K562 (cell line): ENCODE data around the gene TIMM17B.

Experiments
- ARHGAP35 ChIP-seq: fragments of 450-650 bp; IDR thresholded peaks from 2 replicates; pipeline ENCODE4 v1.6.1; 2018; ENCODE audit not compliant: partially characterized antibody
- CSDE1 ChIP-seq, 2 experiments: fragments of 450-650 bp; IDR thresholded peaks; 2 replicates each; pipeline ENCODE4 v1.6.1; 2016; ENCODE audit warnings: mild to moderate bottlenecking in 1 of 2
- MYC ChIP-seq, 2 experiments: fragments of 250-450 bp in 1 of 2; sonication (Bioruptor Pico) in 1 of 2; IDR thresholded peaks; 2 replicates each; pipeline versions ENCODE4 v1.5.1 to v1.6.1; 2012 to 2021; ENCODE audit warnings: low read depth in 2 of 2, borderline replicate concordance in 1 of 2, improper control_type of control experiment in 1 of 2, low read length in 1 of 2, mild to moderate bottlenecking in 1 of 2, moderate library complexity in 1 of 2
- POLR2AphosphoS5 ChIP-seq: IDR thresholded peaks from 2 replicates; pipeline ENCODE4 v1.6.1; 2011; ENCODE audit warnings: mild to moderate bottlenecking, low read depth, low read length, moderate library complexity; ENCODE audit not compliant: control insufficient read depth, insufficient read depth
- SMARCB1 ChIP-seq: IDR thresholded peaks from 2 replicates; pipeline ENCODE4 v1.6.1; 2011; ENCODE audit warnings: improper control_type of control experiment, low read depth; ENCODE audit not compliant: insufficient read length
- TCF7L2 ChIP-seq: fragments of 150-350 bp; IDR thresholded peaks from 2 replicates; pipeline ENCODE4 v1.6.1; 2016; ENCODE audit warnings: low read depth, mild to moderate bottlenecking, low read length, moderate library complexity
- ZBTB1 ChIP-seq: sonication (generic); formaldehyde crosslinking; IDR thresholded peaks from 2 replicates; pipeline ENCODE4 v1.8.1; 2023; ENCODE audit warnings: missing genetic modification reagents, low read depth, mild to moderate bottlenecking, borderline replicate concordance
- ZFX ChIP-seq: sonication (generic); formaldehyde crosslinking; IDR thresholded peaks from 2 replicates; pipeline ENCODE4 v1.8.0; 2022; ENCODE audit warnings: mild to moderate bottlenecking, missing genetic modification reagents, moderate library complexity
- ZKSCAN3 ChIP-seq: fragments of 250-450 bp; sonication (Bioruptor Pico); IDR thresholded peaks from 2 replicates; pipeline ENCODE4 v1.4.0; 2020
- TF ChIP-seq, protein P1 (sequence below): sonication (generic); formaldehyde crosslinking; IDR thresholded peaks from 2 replicates; pipeline ENCODE4 v1.9.0; 2022; ENCODE audit warnings: mild to moderate bottlenecking, missing genetic modification reagents
- TF ChIP-seq, protein P2 (sequence below): fragments of 250-450 bp; sonication (Bioruptor Pico); IDR thresholded peaks from 2 replicates; pipeline ENCODE4 v1.4.0; 2020; ENCODE audit warnings: mild to moderate bottlenecking

DNA sequence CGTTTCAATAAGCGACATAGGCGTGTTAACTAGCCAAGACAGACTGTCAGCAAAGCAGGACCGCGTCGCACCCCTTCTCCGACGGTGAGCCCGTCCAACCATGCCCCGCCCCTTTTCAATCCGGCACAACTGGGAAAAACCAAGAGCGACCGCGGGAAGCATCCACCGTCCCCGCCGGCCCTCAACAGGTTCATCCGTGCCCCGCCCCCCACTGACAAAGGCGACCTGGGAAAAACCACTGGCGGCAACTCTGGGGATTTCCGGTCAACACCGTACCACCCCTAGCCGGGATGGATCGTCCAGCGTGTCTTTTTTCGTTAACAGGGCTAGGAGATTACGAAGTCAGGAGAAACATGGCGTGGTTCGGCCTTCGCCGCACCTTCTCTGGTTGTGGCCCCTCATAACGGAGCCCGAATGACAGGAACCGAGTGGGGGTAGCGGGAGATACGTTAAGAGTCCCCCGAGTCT lies 377 bp downstream of the TIMM17B start:
- TF ChIP-seq ZBTB1 (CRISPR knock-in tag) = no peak
- no peak for TF ChIP-seq ZFX (CRISPR knock-in tag)
- no peak for TF ChIP-seq ZKSCAN3
- TF ChIP-seq ARHGAP35 = no peak
- TF ChIP-seq MYC (IDR thresholded peaks at IDR 0.05; ENCODE audit: low read depth, low read length) = no peak
- TF ChIP-seq MYC (CRISPR knock-in tag; IDR thresholded peaks at IDR 0.05; ENCODE audit: borderline replicate concordance, low read depth) = no peak
- TF ChIP-seq TCF7L2 = peak; percentile 84
- TF ChIP-seq CSDE1 (IDR thresholded peaks at IDR 0.05) = no peak
- no peak for TF ChIP-seq SMARCB1
- TF ChIP-seq, protein P1, sequence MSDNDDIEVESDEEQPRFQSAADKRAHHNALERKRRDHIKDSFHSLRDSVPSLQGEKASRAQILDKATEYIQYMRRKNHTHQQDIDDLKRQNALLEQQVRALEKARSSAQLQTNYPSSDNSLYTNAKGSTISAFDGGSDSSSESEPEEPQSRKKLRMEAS (CRISPR knock-in tag) = no peak
- TF ChIP-seq, protein P2, sequence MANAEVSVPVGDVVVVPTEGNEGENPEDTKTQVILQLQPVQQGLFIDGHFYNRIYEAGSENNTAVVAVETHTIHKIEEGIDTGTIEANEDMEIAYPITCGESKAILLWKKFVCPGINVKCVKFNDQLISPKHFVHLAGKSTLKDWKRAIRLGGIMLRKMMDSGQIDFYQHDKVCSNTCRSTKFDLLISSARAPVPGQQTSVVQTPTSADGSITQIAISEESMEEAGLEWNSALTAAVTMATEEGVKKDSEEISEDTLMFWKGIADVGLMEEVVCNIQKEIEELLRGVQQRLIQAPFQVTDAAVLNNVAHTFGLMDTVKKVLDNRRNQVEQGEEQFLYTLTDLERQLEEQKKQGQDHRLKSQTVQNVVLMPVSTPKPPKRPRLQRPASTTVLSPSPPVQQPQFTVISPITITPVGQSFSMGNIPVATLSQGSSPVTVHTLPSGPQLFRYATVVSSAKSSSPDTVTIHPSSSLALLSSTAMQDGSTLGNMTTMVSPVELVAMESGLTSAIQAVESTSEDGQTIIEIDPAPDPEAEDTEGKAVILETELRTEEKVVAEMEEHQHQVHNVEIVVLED (CRISPR knock-in tag) = no peak
- TF ChIP-seq POLR2AphosphoS5 = peak; percentile 29
